ENCODE data around the gene DCHS1. TPM values are rescaled to one million over a fixed set of nuclear protein-coding genes. Genes with fewer than 3 reads are reported as not detected.

The DCHS1 gene
- total RNA-seq, 6 experiments from 2014 or later: 1.8 to 9.2 (median 4.1) TPM

DNA sequence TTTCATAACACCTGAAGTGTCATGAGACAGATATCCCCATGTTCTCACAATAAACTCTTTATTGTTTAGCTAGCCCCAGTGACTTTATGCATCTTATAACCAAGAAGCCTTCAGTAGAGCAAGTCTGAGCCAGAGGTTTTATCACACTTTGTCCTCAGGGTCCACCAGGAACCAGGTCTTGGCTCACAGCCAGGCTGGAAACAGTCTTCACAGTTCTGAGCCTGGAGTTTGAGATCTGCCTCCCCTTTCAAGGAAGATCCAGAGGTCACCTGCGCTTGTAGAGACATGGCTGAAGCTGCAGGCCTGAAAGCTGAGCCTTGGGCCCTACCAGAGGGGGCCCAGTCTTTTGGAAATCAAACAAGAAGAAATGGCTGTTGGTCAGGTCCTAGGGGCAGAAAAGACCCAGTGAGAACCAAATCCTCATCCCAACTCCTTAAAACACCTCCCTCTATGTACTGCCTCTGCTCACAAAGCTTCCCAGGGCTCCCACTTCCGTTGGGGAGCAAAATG lies 55.7 kb downstream of the DCHS1 start:
- no peak for ATAC-seq

DNA sequence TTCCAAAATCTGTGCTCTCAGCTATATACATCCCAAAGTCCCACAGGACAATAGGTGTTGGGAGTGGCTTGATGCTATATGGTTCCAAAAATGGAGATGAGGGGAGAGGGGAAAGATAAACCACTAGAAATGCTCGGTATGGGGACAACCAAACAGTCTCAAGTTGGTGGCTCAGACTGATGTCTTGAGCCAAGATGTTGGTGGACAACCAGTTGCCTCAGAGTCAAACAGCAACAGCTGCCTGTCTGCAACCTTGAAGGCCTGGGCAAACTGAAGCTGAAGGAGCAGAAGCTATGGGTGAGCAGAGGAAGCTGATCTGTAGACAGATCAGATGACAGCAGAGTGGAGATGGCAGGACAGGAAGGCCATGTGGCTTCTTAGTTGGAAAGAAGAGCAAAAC lies 56.2 kb downstream of the DCHS1 start:
- Histone ChIP-seq H3K27ac (no peak overlapping the region), H3K4me1 (peaks cover 0 to 33% (median 12%) of the 10 kb centered on the region in 4 donors), H3K9me3 (no peaks in the 10 kb centered on the region), H3K36me3 (peaks cover 0 to 34% (median 13%) of the 10 kb centered on the region in 4 donors), H3K4me3 (no peak overlapping the region), H3K27me3 (no peaks in the 10 kb centered on the region)
- 67% methylated on average over 1 of the region's 1 CpG for WGBS (ENCODE audit: insufficient coverage, low coverage, low lambda C conversion rate, missing lambda C conversion rate)
- ATAC-seq (no peak), DNase-seq (no peak)
- intact Hi-C loops (cut with DNase I): no loop called here
- no peak for TF ChIP-seq POLR2A (IDR thresholded peaks at IDR 0.05)
- TF ChIP-seq, protein P1, sequence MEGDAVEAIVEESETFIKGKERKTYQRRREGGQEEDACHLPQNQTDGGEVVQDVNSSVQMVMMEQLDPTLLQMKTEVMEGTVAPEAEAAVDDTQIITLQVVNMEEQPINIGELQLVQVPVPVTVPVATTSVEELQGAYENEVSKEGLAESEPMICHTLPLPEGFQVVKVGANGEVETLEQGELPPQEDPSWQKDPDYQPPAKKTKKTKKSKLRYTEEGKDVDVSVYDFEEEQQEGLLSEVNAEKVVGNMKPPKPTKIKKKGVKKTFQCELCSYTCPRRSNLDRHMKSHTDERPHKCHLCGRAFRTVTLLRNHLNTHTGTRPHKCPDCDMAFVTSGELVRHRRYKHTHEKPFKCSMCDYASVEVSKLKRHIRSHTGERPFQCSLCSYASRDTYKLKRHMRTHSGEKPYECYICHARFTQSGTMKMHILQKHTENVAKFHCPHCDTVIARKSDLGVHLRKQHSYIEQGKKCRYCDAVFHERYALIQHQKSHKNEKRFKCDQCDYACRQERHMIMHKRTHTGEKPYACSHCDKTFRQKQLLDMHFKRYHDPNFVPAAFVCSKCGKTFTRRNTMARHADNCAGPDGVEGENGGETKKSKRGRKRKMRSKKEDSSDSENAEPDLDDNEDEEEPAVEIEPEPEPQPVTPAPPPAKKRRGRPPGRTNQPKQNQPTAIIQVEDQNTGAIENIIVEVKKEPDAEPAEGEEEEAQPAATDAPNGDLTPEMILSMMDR (IDR thresholded peaks at IDR 0.05): no peak

More for the DNA sequence above, 55.7 kb downstream of the DCHS1 start:
- Histone ChIP-seq H3K36me3 (peaks cover 0 to 34% (median 13%) of the 10 kb centered on the region in 4 donors), H3K4me1 (peaks cover 0 to 38% (median 14%) of the 10 kb centered on the region in 4 donors), H3K9me3 (no peaks in the 10 kb centered on the region), H3K27me3 (no peaks in the 10 kb centered on the region), H3K27ac (no peak overlapping the region), H3K4me3 (no peak overlapping the region)
- 93% methylated on average over 2 of the region's 2 CpGs for WGBS (ENCODE audit: insufficient coverage, low coverage, low lambda C conversion rate, missing lambda C conversion rate)
- intact Hi-C loops (cut with DNase I): no loop called here
- no peak for TF ChIP-seq POLR2A (IDR thresholded peaks at IDR 0.05)
- TF ChIP-seq, protein P1 (IDR thresholded peaks at IDR 0.05): no peak
- no peak for DNase-seq

DNA sequence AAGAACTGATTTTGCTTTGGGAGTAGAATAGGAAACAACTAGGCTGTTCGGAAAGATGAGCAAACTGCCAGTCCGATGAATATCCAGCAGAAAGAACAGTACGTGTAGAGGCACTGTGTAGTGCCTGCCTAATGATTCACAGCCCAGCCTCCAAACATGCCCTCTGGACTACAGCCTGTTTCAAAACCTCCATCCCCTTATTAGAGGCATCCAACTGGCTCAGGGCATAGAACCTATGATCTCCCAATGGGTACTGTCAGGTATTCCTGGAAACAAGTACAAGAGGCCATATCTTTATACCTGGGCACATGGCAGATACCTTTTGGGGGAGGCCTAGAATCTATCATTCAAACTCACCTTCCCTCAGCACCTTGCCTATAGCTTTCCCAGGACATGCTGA lies 57.1 kb downstream of the DCHS1 start:
- Histone ChIP-seq H3K27me3 (no peaks in the 10 kb centered on the region), H3K9me3 (no peaks in the 10 kb centered on the region), H3K36me3 (peaks cover 0 to 34% (median 13%) of the 10 kb centered on the region in 4 donors), H3K27ac (peak overlapping the region in 1 of 3 donors; percentile 38), H3K4me1 (peaks cover 0 to 32% (median 12%) of the 10 kb centered on the region in 4 donors), H3K4me3 (no peak overlapping the region)
- intact Hi-C loops (cut with DNase I): no loop called here
- DNase-seq (peak in 2 of 3 donors; percentile 62 to 74), ATAC-seq (peak; percentile 75 to 86 (median 86))
- WGBS (ENCODE audit: insufficient coverage, low coverage, low lambda C conversion rate, missing lambda C conversion rate): 0% methylated on average over 3 of the region's 3 CpGs
- peak; percentile 47 for TF ChIP-seq POLR2A (IDR thresholded peaks at IDR 0.05)
- TF ChIP-seq, protein P1 (IDR thresholded peaks at IDR 0.05): no peak

DNA sequence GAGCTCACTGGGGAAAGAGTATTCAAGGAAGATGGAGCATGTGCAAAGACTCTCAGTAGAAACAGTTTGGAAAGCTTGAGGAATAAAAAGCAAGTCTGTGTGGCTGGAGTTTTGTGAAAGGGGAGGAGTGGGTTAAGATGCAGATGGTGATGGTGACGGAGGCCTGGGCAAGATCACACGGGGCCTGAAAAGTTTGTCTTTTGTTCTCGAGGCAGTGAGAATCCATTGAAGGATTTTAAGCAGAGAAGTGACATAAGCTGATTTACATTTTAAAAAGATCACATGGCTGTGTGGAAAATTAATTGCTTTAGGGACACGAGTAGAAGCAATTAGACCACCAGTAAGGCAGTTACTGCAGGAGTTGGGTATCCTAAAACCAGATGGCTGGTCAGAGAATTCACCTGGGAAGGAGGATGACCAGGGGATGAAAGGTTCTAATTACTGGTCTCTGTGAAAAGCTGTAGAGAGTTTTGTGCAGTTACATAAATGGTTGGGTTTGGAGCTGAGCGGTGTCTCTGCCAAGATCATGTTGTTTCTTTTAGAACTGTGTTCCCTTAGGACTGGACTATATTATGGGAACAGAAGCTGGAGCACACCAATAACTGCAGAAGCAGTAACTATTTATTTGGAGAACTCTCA lies 59.3 kb downstream of the DCHS1 start:
- Histone ChIP-seq H3K9me3 (no peaks in the 10 kb centered on the region), H3K27me3 (no peaks in the 10 kb centered on the region), H3K4me3 (no peak overlapping the region), H3K27ac (no peak overlapping the region), H3K4me1 (peaks cover 0 to 20% (median 5%) of the 10 kb centered on the region in 4 donors), H3K36me3 (peaks cover 0 to 34% (median 13%) of the 10 kb centered on the region in 4 donors)
- intact Hi-C loops (cut with DNase I): no loop called here
- WGBS (ENCODE audit: insufficient coverage, low coverage, low lambda C conversion rate, missing lambda C conversion rate): 72% methylated on average over 5 of the region's 5 CpGs
- no peak for TF ChIP-seq POLR2A (IDR thresholded peaks at IDR 0.05)
- TF ChIP-seq, protein P1 (IDR thresholded peaks at IDR 0.05): no peak
- DNase-seq: no peak
- no peak for ATAC-seq
